ENCODE results near the gene SLC9A8.

GRCh38 chr20:49799698-49800097 lies 12.9 kb upstream of the SLC9A8 start:
- TF ChIP-seq POLR2AphosphoS5 (IDR thresholded peaks at IDR 0.05) = no peak
- no peak for TF ChIP-seq RAD21 (conservative IDR thresholded peaks at IDR 0.05)
- TF ChIP-seq CTCF (IDR thresholded peaks at IDR 0.05; ENCODE audit: poor library complexity, severe bottlenecking) = no peak
- TF ChIP-seq EZH2 (IDR thresholded peaks at IDR 0.05; ENCODE audit: borderline replicate concordance, insufficient read depth, low read length, poor library complexity, severe bottlenecking) = no peak
- TF ChIP-seq REST (IDR thresholded peaks at IDR 0.05; ENCODE audit: borderline replicate concordance) = no peak
- no peak for TF ChIP-seq TAF1 (IDR thresholded peaks at IDR 0.05; ENCODE audit: low read depth)
- no peak for TF ChIP-seq MXI1 (conservative IDR thresholded peaks at IDR 0.05; ENCODE audit: poor library complexity, severe bottlenecking)
- no peak for TF ChIP-seq EP300 (conservative IDR thresholded peaks at IDR 0.05; ENCODE audit: poor library complexity, severe bottlenecking)
- no peak for TF ChIP-seq SMC3 (conservative IDR thresholded peaks at IDR 0.05; ENCODE audit: poor library complexity)

Data from neural cell (in vitro differentiated cells).